ENCODE results near the gene PTPN12.
"Not testable (repeated sequence)": the region's sequence is repeated elsewhere in the genome, so short reads cannot be mapped to it uniquely, and the experiment has no call there.

The PTPN12 gene

GRCh38 chr7:77648742-77649338 lies 111.7 kb downstream of the PTPN12 start:
- TF ChIP-seq CTCF (IDR thresholded peaks at IDR 0.05; ENCODE audit: insufficient read depth, low read length) (no peak), GABPA (IDR thresholded peaks at IDR 0.05; ENCODE audit: low read depth) (no peak), SPI1 (IDR thresholded peaks at IDR 0.05; ENCODE audit: borderline replicate concordance, low read depth) (no peak), POLR2AphosphoS5 (IDR thresholded peaks at IDR 0.05; ENCODE audit: low read depth) (no peak)
- TF ChIP-seq, protein P1, sequence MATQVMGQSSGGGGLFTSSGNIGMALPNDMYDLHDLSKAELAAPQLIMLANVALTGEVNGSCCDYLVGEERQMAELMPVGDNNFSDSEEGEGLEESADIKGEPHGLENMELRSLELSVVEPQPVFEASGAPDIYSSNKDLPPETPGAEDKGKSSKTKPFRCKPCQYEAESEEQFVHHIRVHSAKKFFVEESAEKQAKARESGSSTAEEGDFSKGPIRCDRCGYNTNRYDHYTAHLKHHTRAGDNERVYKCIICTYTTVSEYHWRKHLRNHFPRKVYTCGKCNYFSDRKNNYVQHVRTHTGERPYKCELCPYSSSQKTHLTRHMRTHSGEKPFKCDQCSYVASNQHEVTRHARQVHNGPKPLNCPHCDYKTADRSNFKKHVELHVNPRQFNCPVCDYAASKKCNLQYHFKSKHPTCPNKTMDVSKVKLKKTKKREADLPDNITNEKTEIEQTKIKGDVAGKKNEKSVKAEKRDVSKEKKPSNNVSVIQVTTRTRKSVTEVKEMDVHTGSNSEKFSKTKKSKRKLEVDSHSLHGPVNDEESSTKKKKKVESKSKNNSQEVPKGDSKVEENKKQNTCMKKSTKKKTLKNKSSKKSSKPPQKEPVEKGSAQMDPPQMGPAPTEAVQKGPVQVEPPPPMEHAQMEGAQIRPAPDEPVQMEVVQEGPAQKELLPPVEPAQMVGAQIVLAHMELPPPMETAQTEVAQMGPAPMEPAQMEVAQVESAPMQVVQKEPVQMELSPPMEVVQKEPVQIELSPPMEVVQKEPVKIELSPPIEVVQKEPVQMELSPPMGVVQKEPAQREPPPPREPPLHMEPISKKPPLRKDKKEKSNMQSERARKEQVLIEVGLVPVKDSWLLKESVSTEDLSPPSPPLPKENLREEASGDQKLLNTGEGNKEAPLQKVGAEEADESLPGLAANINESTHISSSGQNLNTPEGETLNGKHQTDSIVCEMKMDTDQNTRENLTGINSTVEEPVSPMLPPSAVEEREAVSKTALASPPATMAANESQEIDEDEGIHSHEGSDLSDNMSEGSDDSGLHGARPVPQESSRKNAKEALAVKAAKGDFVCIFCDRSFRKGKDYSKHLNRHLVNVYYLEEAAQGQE (IDR thresholded peaks at IDR 0.05; ENCODE audit: insufficient replicate concordance, low read depth) = no peak
- H3K27ac ChIP-seq (replicated peaks) = no peak overlapping the region
- no peaks in the 10 kb centered on the region for H3K27me3 ChIP-seq (ENCODE audit: insufficient read depth, poor library complexity, severe bottlenecking)
- no peak overlapping the region for H3K4me3 ChIP-seq (replicated peaks; ENCODE audit: insufficient read depth, low read length)
- DNase-seq (ENCODE audit: low read depth in 1 of 2, low spot score in 1 of 2) = no peak

DNA sequence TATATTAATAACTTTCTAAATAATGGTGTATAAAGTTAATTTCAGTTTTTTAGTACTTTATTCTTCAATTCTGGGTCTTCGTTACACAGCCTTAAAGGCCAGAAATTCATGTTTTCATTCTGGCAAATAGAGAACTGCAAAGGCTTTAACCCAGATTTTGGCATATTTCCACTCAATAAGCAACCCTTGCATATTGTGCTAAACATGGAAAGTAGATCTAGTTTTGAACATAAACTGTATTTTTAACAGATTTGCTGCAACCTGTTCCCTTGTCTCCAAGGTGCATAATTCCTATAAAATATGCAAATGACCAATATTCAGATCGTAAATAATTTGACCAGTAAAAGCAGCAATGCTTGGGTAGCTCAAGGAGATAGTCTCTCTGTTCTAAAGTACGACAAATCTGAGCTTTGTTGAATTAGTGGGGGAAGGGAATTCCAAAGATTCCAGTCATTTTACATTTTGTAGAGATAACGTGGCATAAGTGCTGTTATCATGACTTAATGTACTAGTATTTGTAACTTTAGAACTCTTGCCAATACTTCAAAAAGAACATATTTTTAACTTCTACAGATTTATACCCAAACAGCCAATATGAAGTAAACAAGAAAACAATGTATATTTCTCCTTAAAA lies 112.7 kb downstream of the PTPN12 start:
- no peak for DNase-seq (ENCODE audit: low read depth in 1 of 2, low spot score in 1 of 2)
- TF ChIP-seq CTCF (IDR thresholded peaks at IDR 0.05; ENCODE audit: insufficient read depth, low read length) = no peak
- no peak for TF ChIP-seq POLR2AphosphoS5 (IDR thresholded peaks at IDR 0.05; ENCODE audit: low read depth)
- TF ChIP-seq GABPA (IDR thresholded peaks at IDR 0.05; ENCODE audit: low read depth) = no peak
- TF ChIP-seq SPI1 (IDR thresholded peaks at IDR 0.05; ENCODE audit: borderline replicate concordance, low read depth) = no peak
- H3K4me3 ChIP-seq (replicated peaks; ENCODE audit: insufficient read depth, low read length) = no peak overlapping the region
- no peak overlapping the region for H3K27ac ChIP-seq (replicated peaks)
- no peaks in the 10 kb centered on the region for H3K27me3 ChIP-seq (ENCODE audit: insufficient read depth, poor library complexity, severe bottlenecking)

GRCh38 chr7:77651575-77652162 lies 114.6 kb downstream of the PTPN12 start:
- TF ChIP-seq CTCF (IDR thresholded peaks at IDR 0.05; ENCODE audit: insufficient read depth, low read length) = peak; percentile 64
- TF ChIP-seq, protein P1 (IDR thresholded peaks at IDR 0.05; ENCODE audit: insufficient replicate concordance, low read depth) = no peak
- TF ChIP-seq POLR2AphosphoS5 (IDR thresholded peaks at IDR 0.05; ENCODE audit: low read depth) = no peak
- no peak for TF ChIP-seq SPI1 (IDR thresholded peaks at IDR 0.05; ENCODE audit: borderline replicate concordance, low read depth)
- DNase-seq (ENCODE audit: low read depth in 1 of 2, low spot score in 1 of 2) = peak in 1 of 2 experiments; percentile 45
- Histone ChIP-seq H3K27me3 (ENCODE audit: insufficient read depth, poor library complexity, severe bottlenecking) (no peaks in the 10 kb centered on the region), H3K4me3 (replicated peaks; ENCODE audit: insufficient read depth, low read length) (no peak overlapping the region), H3K27ac (replicated peaks) (0 out of 2 replicates have a peak overlapping the region, but pooled peaks have one; percentile 9)

GRCh38 chr7:77652826-77653225 lies 115.7 kb downstream of the PTPN12 start:
- DNase-seq (ENCODE audit: low read depth in 1 of 2, low spot score in 1 of 2); H3K27me3 ChIP-seq (ENCODE audit: insufficient read depth, poor library complexity, severe bottlenecking); H3K27ac ChIP-seq (replicated peaks); H3K4me3 ChIP-seq (replicated peaks; ENCODE audit: insufficient read depth, low read length): not testable (repeated sequence)
